Bronchial epithelial cell (primary cell): ENCODE results near the gene CDH2. TPM values are rescaled to one million over a fixed set of nuclear protein-coding genes. Genes with fewer than 3 reads are reported as not detected.

Source experiments
- DNase-seq: peaks from one replicate; pipeline ENCODE4 v3.0.0-alpha.2; 2010; ENCODE audit warnings: low read depth
- FAIRE-seq: peaks from 2 replicates; lab custom pipeline; 2011; peaks lifted over from hg19 to GRCh38; lab: Jason Lieb, UNC
- H3K27me3 ChIP-seq: 2 replicates; pipeline ENCODE4 v1.5.1; 2011; ENCODE audit warnings: low read length; ENCODE audit not compliant: control insufficient read depth, insufficient read depth
- H3K36me3 ChIP-seq: 2 replicates; pipeline ENCODE4 v1.5.1; 2011; ENCODE audit warnings: low read length; ENCODE audit not compliant: control insufficient read depth, insufficient read depth
- H3K4me3 ChIP-seq: 2 replicates; pipeline ENCODE4 v1.5.1; 2011; ENCODE audit warnings: mild to moderate bottlenecking, low read depth, low read length, control low read depth
- CTCF ChIP-seq: IDR thresholded peaks from 2 replicates; pipeline ENCODE4 v1.5.1; 2011; ENCODE audit warnings: mild to moderate bottlenecking, moderate library complexity, low read length, control low read depth, inconsistent platforms; ENCODE audit not compliant: insufficient read depth, severe bottlenecking
- total RNA-seq: library from RNA; depleted of rRNA; stranded (reverse); fragments of >200 nt; gene quantifications from 2 replicates; pipeline ENCODE4 v1.2.1, GENCODE V29; 2014

Gene CDH2
- total RNA-seq, 1 donor from 2014 or later, result 0.79 TPM

- DNase-seq (no peak), FAIRE-seq (no peak)
- H3K27me3 ChIP-seq, result no peaks in the 10 kb centered on the region
- TF ChIP-seq CTCF, result no peak
- H3K36me3 ChIP-seq, result no peaks in the 10 kb centered on the region
- H3K4me3 ChIP-seq, result no peak overlapping the region
Observed at GRCh38 chr18:28167835-28168349, 9.0 kb downstream of the CDH2 start.

GRCh38 chr18:28164771-28165483 is 12.0 kb downstream of the CDH2 start:
- no peak overlapping the region for H3K4me3 ChIP-seq
- H3K27me3 ChIP-seq, result no peaks in the 10 kb centered on the region
- no peak for FAIRE-seq
- H3K36me3 ChIP-seq, result no peaks in the 10 kb centered on the region
- no peak for TF ChIP-seq CTCF
- DNase-seq, result no peak

GRCh38 chr18:28163201-28163775 is 13.6 kb downstream of the CDH2 start:
- FAIRE-seq, result no peak

GRCh38 chr18:28161608-28162599 is 15.0 kb downstream of the CDH2 start:
- no peaks in the 10 kb centered on the region for H3K36me3 ChIP-seq
- FAIRE-seq, result no peak
- DNase-seq, result peak; percentile 68
- no peak for TF ChIP-seq CTCF
- no peaks in the 10 kb centered on the region for H3K27me3 ChIP-seq
- H3K4me3 ChIP-seq, result no peak overlapping the region

More at GRCh38 chr18:28163201-28163775, 13.6 kb downstream of the CDH2 start:
- TF ChIP-seq CTCF, result no peak
- Histone ChIP-seq H3K36me3 (no peaks in the 10 kb centered on the region), H3K27me3 (no peaks in the 10 kb centered on the region), H3K4me3 (no peak overlapping the region)
- DNase-seq, result peak; percentile 11

GRCh38 chr18:28159055-28159454 is 17.9 kb downstream of the CDH2 start:
- FAIRE-seq (no peak), DNase-seq (peak; percentile 28)
- no peak for TF ChIP-seq CTCF
- H3K36me3 ChIP-seq, result no peaks in the 10 kb centered on the region
- no peaks in the 10 kb centered on the region for H3K27me3 ChIP-seq
- no peak overlapping the region for H3K4me3 ChIP-seq
